AG08395 (cell line): ENCODE measurements around the gene LRRC32.

Experiments used
- DNase-seq: peaks from one replicate; pipeline ENCODE4 v3.0.0; 2012; ENCODE audit warnings: mixed read lengths, low spot score

LRRC32 gene

DNA sequence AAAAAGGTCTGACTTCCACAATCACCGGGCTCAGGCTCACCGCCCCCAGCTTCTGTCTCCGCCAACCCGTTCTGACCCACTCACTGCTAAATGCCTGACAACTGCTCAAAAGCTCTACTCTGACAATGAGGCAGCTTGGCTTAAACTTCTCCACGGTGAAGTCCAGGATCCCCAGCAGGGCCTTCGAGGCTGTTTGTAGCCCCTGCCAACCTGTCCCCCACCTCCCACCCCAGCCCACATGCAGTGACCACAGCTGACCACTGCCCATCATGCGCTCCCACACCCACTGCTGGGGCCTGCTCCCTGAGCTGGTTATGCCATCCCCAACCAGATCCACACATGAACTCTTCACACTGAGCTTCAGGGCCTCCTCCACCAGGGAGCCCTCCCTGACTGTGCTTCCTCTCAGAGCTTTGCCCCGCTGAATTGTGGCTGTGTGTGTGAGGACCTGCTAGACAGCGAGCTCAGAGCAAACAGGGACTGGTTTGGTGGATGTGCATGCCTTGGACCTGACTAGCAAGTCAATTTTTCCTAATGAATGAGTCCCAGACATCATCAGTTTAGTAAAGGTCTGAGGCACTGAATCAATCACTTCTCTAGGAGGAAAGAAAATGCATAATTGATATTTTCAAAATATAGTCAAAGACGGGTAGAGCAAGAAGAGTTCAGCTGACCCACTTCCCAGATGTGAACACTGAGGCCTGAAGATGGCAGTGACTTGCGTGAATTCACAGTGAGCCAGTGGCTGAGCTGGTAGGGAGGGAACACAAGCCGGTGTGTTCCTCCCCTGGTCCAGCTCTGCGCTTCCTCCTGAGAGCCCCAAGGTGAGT is 7.7 kb downstream of the LRRC32 start:
- DNase-seq = no peak

DNA sequence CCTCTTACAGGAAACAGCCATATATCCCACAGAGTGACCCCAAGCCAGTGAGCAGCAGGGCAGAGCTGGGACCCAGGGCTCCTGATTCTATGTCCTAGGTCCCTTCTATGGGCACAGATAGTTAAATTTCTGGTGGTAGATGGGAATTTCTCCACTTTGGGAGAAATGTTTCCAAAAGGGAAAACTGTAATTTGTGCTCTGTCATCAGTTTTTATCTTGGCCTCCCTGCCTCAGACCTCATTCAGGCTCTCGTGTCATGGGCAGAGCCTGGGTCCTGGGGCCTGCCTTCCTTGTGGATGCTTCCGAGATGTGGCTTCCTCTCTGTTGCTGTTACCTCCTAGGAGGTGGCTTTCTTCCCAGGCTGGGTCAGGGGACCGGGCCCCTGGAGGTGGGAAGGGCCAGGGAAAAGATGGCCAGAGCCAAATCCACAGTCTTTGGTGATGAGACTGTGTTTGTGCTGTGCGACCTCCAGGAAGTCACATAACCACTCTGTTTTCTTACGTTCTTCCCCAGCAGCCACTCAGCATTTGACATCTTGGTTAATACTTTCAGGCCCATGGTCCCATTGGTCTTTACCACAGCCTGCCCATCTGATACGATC is 8.6 kb downstream of the LRRC32 start:
- DNase-seq = no peak

- DNase-seq = no peak
Measured at GRCh38 chr11:76661306-76661751, 9.2 kb downstream of the LRRC32 start.

GRCh38 chr11:76660533-76661305 is 9.8 kb downstream of the LRRC32 start:
- no peak for DNase-seq

DNA sequence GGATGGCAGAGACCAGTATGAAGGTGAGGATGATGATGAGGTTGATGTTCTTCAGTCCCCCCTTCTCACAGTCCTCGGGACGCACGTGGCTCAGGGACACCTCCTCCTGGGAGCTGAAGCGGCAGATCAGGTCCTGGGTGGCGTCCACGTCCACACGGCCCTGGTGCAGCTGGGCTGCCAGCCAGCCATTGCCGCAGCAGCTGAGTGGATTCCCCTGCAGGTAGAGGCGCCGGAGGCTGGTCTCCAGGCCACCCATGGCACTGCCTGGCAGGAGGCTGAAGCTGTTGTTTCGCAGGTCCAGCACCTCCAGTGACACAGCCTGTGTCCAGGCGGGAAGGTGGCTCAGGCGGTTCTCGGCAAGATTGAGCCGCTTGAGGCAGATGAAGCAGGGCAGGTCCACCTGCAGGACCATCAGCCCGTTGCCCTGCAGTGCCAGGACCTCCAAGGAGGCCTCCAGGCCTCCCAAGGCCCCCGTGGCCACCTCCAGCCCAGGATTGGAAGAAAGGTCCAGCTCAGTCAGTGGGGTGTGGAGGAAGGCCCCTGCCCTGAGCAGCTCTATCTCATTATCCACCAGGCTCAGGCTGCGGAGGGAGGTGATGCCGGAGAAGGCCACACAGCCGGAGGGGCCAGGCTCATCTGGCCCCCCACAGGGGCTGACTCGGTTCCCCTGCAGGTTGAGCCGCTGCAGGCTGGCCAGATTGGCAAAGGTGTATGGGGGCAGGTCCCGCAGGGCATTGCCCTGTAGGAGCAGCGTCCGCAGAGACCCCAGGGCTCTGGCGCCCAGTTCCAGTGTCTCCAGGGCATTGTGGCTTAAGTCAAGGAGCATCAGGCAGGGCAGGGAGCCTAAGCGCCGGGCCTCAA is 10.6 kb downstream of the LRRC32 start:
- no peak for DNase-seq

GRCh38 chr11:76658651-76659650 is 11.6 kb downstream of the LRRC32 start:
- DNase-seq = no peak

DNA sequence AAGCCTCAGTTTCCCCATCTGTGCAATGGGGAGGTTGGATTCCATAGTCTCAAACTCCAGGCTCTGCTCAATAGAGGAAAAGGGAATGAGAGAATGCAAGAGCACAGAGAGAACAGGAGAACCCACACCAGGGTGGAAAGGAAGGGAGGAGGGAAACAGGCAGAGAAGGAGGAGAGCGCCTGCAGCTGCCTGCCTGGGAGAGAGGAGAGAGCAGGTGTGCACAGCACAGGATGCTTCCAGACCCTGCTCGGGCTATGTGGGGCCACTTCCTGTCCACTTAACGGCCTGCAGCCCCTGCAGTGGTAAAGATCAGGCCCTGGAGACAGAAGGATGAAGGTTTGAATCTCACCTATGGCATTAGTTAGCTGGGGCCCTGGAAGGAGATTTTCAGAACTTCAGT is 12.3 kb downstream of the LRRC32 start:
- DNase-seq = no peak

- no peak for DNase-seq
Measured at GRCh38 chr11:76657187-76658170, 13.1 kb downstream of the LRRC32 start.

DNA sequence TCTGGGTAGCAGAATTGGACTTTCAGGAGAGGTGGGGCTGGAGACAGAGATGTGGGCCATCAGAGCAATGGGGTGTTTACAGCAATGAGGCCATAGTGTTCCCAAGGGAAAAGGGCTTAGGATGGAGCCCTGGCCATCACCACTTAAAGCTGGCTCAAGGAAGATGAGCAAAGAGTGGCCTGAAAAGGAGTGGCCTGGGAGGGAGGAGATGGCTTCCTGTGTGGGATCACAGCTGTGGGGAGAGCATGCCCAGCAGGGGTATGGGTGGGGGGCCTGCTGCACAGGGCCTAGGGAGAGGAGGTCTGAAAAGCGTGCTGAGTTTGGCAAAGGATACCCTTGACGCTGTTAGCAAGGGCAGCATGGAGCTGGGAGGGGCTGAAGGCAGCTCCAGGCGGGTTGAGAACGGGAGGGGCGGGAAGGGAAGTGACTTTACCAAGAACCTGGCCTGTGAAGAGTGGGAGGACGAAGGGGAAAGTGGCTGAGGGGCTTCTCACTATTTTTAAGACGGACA is 13.9 kb downstream of the LRRC32 start:
- DNase-seq = no peak

GRCh38 chr11:76656050-76656531 is 14.5 kb downstream of the LRRC32 start:
- DNase-seq = no peak

DNA sequence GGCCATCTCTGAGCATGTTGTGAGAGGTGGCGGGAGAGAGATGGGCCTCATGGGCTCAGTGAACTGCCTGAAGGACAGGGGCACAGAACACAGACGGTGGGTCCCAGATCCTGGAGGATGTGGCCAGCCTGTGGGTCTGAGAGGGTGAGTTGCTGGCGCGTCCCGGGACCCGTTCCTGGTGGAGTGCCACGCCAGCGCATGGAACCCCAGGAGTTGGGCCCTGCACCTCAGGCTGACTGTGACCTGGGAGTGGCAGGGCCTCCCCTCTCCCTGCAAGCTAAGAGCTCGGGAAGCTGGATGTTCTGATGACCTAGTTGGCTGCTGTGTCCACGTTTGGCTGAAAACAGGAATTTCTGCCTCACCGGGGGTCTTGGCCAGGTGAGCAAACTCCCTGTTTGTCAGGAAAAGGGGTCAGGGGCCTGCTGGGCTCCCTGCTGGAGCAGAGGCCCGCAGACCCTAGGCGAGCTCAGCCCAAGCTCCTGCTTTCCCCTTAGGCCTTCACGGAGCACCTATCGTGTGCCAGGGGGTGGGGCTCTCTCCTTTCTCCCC is 15.0 kb downstream of the LRRC32 start:
- DNase-seq = no peak

DNA sequence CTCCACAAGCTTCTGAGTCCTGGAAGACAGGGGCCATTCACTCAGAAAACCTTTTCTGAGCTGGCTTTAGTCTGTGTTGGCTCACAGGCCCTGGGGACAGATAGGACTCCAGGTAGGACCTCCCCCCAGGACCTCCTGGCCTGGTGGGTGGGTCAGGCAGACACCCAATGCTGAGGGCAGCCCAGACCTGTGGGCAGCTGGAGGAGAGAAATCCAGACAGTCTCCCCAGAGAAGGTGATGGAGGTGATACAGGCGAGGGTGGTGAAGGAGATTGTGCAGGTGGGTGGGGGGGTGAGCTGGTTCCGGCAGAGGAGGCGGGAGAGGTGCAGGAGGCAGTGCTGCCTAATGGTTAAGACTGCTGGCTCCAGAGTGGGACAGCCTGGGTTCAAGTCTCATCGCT is 15.6 kb downstream of the LRRC32 start:
- DNase-seq = no peak

DNA sequence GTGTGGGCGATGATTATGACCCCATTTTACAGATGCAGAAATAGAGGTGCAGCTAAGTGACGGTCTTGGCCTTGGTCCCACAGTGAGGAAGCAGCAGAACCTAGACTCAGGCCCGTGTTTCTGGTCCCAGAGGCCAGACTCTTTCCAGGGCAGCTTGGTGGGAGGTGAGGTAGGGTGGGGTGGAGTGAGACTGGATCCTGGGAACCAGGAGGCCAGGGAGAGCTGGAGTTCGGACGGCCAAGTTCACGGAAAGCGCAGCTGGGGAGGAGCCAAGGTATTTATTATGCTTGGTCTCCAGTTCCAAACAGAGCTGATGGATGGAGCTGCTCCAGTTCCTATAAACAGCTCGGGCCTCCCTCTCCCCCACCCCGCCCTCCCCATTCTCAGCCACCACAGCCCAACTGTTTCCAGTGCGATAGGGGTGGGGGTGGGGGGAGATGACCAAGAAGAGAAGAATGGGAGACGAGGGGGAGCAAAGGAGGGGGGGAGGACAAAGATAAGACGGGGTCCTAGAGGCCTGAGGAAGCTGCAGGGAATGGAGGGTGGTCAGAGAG is 16.2 kb downstream of the LRRC32 start:
- peak; percentile 64 for DNase-seq

DNA sequence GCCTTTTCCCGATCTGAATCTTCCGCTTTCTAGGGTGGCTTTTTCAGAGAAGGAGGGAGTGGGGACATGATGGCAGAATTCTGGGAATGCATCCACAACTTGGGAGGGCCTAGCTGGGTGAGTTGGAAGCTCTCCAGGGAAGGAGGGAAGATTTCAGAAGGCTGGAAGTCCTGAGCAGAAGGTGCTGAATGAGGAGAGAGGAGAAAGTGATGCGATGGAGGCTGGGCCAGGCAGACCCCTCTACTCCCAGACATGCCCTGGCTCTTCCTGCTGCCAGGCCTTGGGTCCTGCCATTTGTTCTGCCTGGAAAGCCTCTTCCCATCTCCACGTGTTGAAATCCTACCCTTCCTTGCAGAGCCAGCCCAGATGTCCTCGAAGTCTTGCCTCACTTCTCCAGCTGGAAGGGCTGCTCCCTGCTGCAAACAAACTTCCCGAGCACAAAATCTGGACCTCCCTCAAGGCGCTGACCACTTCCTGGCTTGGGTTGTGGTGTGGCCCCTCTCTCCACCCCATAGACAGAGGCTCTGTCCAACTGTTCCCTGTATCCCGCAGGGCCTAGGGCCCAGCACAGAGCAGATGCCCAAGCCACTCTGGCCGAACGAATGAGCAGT is 16.8 kb downstream of the LRRC32 start:
- peak; percentile 72 for DNase-seq

DNA sequence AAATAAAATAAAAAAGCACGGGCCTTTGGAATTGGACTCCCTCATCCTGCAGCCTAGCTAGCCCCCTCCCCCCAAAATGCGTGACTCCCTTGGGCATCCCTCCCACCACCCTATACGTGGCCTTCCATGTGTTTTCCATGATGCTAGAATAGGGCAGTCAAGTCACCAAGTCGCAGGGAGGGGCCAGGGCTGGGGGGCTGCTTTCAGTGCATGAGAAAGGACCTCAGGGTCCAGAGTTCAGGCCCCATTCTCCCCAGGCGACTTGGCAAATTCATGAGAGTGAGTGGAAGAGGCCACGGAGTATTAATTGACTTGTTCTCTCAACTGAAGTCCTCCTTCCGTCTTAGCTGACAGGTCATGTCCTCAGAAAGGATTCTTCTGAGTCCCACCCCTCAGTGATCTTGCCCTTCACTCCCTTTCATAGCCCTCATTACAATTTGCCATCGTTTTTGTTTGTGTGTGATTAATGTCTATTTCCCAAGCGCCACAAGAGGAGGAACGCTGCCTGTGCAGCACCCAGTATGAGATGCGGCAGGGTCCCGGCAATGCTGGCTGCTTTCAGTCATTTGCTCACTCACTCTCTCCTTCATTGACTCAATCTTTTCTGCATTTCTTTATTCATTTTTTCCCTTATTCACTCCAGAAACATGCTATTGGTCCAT is 17.4 kb downstream of the LRRC32 start:
- DNase-seq = no peak

GRCh38 chr11:76649851-76650372 is 20.6 kb downstream of the LRRC32 start:
- DNase-seq = no peak

GRCh38 chr11:76649011-76649410 is 21.5 kb downstream of the LRRC32 start:
- DNase-seq = no peak
